Cortex of kidney (tissue), 1 donor: ENCODE data around the gene TMPRSS12.
"Not testable (repeated sequence)": the region's sequence is repeated elsewhere in the genome, so short reads cannot be mapped to it uniquely, and the experiment has no call there.

ENCODE experiments used
- DNase-seq: peaks from one replicate; lab custom pipeline; 2025; lab: John Stamatoyannopoulos, UW

The TMPRSS12 gene, protein sequence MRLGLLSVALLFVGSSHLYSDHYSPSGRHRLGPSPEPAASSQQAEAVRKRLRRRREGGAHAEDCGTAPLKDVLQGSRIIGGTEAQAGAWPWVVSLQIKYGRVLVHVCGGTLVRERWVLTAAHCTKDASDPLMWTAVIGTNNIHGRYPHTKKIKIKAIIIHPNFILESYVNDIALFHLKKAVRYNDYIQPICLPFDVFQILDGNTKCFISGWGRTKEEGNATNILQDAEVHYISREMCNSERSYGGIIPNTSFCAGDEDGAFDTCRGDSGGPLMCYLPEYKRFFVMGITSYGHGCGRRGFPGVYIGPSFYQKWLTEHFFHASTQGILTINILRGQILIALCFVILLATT

GRCh38 chr12:50842637-50843493 lies at the start of gene TMPRSS12:
Gene TMPRSS12, plus strand, starts transcription at chr12:50842926. Its CDS starts 39 bp downstream, at chr12:50842965.
- no peak for DNase-seq

DNA sequence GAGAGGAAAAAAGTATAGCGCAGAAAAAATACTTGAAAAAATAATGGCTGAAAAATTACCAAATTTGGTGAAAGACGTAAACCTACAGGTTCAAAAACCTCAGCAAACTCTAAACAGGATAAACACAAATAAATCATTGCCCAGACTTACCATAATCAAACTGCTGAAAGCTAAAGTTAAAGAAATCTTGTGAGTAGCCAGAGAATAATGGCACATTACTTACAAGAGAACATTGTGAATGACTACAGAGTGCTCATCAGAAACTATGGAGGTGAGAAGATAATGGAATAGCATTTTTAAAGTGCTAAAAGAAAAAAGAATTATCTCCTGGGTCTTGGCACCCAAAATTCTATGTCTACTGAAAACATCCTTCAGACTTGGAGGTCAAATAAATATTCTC lies 42.8 kb upstream of the TMPRSS12 start:
- no peak for DNase-seq

DNA sequence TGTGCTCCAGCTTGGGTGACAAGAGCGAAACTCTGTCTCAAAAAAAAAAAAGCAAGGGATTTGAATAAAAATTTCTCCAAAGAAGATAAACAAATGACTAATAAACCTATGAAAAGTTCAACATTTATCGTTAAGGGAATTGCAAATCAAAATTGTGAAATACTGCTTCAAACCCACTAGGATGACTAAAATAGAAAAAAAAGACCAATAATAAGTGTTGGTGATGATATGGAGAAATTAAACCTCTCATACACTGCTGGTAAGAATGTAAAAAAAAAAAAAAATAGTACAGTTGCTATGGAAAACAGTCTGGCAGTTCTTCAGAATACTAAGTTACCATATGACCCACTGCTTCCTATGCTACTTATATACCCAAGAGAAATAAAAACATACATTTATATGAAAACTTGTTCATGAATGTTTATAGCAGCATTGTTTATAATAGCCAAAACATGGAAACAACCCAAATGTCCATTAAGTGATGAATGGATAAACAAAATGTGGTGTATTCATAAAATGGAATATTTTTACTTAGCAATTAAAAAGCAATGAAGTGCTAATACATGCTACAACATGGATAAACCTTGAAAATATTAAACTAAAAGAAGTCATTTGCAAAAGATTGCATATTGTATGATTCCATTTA lies 39.4 kb upstream of the TMPRSS12 start:
- no peak for DNase-seq

- no peak for DNase-seq
Measured at GRCh38 chr12:50806176-50806575, 36.5 kb upstream of the TMPRSS12 start.

DNA sequence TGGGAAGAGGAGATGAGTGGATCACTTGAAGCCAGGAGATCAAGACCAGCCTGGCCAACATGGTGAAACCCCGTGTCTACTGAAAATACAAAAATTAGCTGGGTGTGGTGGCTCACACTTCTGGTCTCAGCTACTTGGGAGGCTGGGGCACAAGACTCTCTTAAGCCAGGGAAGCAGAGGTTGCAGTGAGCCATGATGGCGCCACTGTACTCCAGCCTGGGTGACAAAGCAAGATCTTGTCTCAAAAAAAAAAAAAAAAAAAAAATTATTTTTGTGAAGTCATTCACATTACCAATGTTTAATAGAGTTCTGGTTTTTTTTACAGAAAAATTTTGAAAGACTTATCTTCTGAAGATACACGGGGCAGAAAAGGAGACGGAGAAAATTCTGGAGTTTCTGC lies 33.6 kb upstream of the TMPRSS12 start:
- not testable (repeated sequence) for DNase-seq

- not testable (repeated sequence) for DNase-seq
Measured at GRCh38 chr12:50814921-50815320, 27.8 kb upstream of the TMPRSS12 start.

- no peak for DNase-seq
Measured at GRCh38 chr12:50820177-50820576, 22.5 kb upstream of the TMPRSS12 start.

DNA sequence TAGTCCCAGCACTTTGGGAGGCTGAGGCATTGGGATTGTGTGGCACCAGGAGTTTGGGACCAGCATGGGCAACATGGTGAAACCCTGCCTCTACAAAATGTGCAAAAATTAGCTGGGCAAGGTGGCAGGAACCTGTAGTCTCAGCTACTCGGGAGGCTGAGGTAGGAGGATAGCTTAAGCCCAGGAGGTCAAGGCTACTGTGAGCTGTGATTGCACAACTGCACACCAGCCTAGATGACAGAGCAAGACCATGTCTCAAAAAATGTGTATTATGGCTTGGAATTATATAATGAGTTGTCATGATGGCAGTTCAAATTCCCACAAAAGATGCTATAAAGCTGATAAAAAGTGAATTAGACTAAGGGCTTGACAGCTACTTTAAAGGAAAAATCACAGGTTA lies 20.6 kb upstream of the TMPRSS12 start:
- no peak for DNase-seq

DNA sequence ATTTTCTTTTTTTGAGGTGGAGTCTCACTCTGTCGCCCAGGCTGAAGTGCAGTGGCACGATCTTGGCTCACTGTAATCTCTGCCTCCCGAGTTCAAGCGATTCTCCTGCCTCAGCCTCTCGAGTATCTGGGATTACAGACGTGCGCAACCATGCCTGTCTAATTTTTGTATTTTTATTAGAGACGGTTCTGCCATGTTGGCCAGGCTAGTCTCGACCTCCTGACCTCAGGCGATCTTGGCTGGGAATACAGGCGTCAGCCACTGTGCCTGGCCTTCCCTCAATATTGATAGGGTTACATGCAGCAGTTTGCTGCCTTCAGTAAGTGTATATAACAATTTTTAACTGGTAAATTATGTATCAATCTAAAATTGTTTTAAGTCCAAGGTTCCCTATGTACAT lies 19.0 kb upstream of the TMPRSS12 start:
- not testable (repeated sequence) for DNase-seq

DNA sequence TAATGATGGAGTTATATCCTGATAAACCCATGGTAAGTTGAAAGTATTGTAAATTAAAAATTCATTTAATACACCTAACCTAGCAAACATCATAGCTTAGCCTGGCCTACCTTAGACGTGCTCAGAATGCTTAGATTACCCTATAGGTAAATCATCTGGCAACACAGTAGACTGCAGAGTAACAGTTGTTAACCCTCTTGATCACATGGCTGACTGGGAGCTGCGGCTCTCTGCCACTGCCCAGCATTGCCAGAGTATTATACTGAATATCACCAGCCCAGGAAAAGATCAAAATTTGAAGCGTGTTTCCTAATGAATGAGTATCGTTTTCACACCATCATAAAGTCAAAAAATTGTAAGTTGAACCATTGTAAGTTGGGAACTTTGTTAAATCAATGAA lies 17.8 kb upstream of the TMPRSS12 start:
- no peak for DNase-seq

GRCh38 chr12:50825372-50825838 lies 17.3 kb upstream of the TMPRSS12 start:
- DNase-seq = no peak

DNA sequence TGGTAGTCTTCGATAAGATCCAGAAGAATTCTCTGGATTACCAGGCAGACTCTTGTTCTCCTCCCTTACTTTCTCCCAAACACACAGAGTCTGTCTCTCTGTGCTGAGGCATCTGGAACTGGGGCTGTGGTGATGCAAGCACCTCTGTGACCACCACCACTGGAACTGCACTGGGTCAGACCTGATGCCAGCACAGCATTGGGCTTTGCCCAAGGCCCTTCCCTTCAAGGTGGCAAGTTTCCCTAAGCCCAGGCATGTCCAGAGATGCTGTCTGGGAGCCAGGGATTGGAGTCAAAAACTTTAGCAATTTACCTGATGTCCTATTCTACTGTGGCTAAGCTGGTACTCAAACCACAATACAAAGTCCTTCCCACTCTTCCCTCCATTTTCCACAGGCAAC lies 14.6 kb upstream of the TMPRSS12 start:
- no peak for DNase-seq

DNA sequence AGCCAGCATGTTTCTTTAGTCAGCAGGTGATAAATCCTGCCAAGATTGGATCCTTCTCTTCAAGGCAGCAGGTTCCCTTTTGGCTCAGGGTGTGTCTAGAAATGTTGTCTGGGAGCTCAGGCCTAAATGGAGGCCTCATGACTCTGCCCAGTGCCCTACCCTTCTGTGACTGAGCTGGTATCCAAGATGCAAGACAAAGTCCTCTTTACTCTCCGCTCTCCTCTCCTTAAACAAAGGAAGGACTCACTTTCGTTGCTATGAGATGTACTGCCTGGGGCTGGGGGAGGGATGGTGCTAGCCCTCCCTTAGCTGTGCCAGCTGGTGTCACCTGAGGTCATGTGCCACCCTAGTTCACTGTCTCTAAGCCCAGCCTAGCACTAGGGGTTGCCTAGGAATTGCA lies 13.8 kb upstream of the TMPRSS12 start:
- DNase-seq = no peak

GRCh38 chr12:50833801-50834200 lies 8.9 kb upstream of the TMPRSS12 start:
- not testable (repeated sequence) for DNase-seq

DNA sequence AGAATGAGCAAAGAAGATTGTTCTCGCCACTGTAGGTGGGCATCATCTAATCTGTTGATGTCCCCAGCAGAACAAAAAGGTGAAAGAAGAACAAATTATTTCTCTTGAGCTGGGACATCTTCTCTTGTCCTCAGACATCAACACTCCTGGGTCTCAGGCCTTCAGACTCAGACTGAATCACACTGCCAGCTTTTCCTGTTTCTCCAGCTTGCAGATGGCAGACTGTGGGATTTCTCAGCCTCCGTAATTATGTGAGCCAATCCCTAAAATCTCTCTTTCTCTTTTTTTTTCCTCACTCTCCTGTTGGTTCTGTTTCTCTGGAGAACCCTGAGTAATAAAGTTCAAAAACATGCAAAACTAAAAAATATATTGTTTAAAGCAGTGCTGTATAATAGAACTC lies 3.7 kb upstream of the TMPRSS12 start:
- no peak for DNase-seq

DNA sequence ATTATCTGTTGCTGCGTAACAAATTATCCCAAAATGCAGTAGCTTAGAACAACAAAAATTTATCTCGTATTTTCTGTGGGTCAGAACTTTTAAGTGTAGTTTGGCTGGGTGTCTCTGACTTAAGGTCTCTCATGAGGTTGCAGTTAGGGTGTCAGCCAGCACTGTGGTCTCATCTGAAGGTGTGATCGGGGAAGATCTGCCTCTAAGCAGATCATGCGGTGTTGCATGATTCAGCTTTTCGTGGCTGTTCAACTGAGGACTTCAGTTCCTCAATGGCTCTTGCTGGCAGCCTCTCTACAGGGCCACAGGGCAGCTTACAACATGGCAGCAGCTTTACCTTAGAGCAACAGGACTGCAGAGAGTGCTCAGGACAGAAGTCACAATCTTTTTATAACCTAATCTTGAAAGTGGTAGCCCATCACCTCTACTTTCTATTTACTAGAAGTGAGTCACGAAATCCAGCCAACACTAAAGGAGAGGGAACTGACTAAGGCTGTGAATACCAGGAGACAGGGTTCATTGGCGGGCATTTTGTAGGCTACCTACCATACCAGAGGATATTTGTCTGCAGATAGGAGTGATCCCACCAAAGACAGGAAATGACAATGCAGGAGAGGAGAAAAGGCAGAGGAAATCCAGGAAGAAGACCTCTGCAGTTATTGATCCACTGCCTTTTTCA lies 1.8 kb upstream of the TMPRSS12 start:
- no peak for DNase-seq

DNA sequence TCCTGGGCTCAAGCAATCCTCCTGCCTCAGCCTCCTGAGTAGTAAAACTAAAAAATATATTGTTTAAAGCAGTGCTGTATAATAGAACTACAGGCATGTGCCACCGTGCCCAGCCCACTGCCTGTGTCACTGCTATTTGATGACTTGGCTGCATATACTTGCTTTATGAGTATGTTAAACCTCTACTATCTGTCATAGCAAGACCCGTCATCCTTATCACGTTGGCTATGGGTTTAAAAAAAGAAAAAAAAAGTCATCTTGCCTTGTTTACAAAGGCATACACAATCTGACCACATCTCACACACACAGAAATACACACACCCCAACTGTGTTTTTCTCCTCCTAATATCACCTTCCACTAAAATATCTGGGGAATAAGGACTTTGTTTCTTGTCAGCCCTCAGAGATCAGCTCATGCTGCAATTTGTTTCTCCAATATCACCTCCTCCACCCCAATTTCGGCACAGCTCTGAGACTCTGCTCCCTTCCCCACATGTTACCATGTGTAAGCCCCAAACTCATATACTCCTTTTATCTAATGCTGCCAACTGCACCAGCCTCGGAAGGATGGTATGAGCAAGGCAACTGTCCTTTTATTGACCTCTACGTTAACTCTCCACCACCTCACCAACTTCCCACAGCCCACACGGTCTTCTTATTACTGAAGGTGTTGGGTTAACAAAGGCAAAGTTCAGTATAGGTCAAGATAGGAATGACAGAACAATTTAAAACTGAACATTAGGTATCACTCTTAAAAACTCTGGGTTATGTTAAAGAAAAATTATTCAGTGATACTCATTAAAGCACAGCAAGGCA lies 802 bp upstream of the TMPRSS12 start:
- DNase-seq = no peak

DNA sequence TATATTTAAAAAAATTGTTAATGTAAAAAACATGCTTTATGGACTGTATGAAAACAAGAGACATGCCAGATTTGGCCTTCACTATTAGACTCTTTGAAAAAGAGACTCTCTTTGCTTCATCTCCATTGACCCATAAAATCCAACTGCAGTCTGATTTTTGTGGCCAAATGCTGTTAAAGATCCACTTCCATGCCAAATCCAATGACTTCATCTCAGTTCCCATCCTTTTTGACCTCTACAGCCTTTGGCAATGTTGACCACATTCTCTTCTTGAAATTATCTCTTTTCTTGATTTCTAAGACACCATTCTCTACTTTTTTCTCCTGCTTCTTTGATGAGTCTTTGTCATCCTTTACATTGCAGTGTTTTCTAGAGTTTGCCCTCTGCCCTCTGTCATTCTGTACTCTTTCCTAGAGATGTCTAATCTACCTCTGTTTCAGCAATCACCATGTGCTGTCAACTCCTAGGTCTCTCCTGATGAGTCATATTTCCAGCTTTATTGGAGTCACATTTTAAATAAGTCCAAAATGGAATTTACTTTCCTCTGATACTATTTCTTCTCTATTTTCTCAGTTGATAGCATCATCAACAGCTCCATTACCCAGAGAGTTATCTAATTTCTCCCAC lies 2.4 kb downstream of the TMPRSS12 start:
- DNase-seq = no peak

- DNase-seq = no peak
Measured at GRCh38 chr12:50848963-50849362, 6.2 kb downstream of the TMPRSS12 start.

- DNase-seq = not testable (repeated sequence)
Measured at GRCh38 chr12:50855218-50855617, 12.5 kb downstream of the TMPRSS12 start.

DNA sequence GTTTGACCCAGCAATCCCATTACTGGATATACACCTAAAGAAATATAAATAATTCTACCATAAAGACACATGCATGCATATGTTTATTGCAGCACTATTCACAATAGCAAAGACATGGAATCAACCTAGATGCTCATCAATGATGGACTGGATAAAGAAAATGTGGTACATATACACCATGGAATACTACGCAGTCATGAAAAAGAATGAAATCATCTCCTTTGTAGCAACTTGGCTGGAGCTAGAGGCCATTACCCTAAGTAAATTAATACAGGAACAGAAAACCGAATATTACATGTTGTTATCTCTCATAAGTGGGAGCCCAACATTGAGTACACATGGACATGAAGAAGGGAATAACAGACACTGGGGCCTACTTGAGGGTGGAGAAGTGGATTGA lies 13.0 kb downstream of the TMPRSS12 start:
- DNase-seq = not testable (repeated sequence)
